PC-3 (cell line): ENCODE measurements around the gene MON1A. TPM values are rescaled to one million over a fixed set of nuclear protein-coding genes. Genes with fewer than 3 reads are reported as not detected.

ENCODE experiments used
- ATAC-seq: fragments of 200-7000 bp; cut with Tn5 transposase; 2 replicates; pipeline ENCODE4 v1.9.1; 2020; ENCODE audit warnings: mild to moderate bottlenecking, moderate library complexity
- BruUV-seq: library from RNA; stranded (reverse); fragments of 400-500 nt; replicated peaks from 2 replicates; lab custom pipeline; 2021; lab: Mats Ljungman, UMichigan
- CTCF ChIA-PET: fragments of 300-600 bp; sonication (Branson Sonifier 250); formaldehyde crosslinking; loops from one replicate; lab custom pipeline; 2022; ENCODE audit warnings: antibody characterized with exemption; lab: Charles Lee
- POLR2A ChIA-PET: fragments of 300-600 bp; sonication (Branson Sonifier 250); formaldehyde crosslinking; loops from one replicate; lab custom pipeline; 2022; ENCODE audit warnings: antibody characterized with exemption; ENCODE audit not compliant: unreplicated experiment; lab: Charles Lee
- DNase-seq: peaks from one replicate; pipeline ENCODE4 v3.0.0-alpha.2; 2015
- H2AFZ ChIP-seq: fragments of 300-600 bp; sonication (generic); 2 replicates; pipeline ENCODE4 v1.6.0; 2016; ENCODE audit warnings: antibody characterized with exemption, low read length
- H3F3A ChIP-seq: fragments of 300-600 bp; sonication (generic); one replicate; pipeline ENCODE4 v1.6.0; 2017; ENCODE audit warnings: antibody characterized with exemption, low read length, control low read depth, mild to moderate bottlenecking; ENCODE audit not compliant: unreplicated experiment
- H3K27ac ChIP-seq: fragments of 300-600 bp; sonication (generic); 2 replicates; pipeline ENCODE4 v1.5.1; 2016; ENCODE audit warnings: mild to moderate bottlenecking, low read length
- H3K27me3 ChIP-seq: fragments of 300-600 bp; sonication (generic); 2 replicates; pipeline ENCODE4 v1.6.1; 2016; ENCODE audit warnings: low read length, mixed read lengths
- H3K36me3 ChIP-seq: fragments of 300-600 bp; sonication (generic); 2 replicates; pipeline ENCODE4 v1.6.1; 2016; ENCODE audit warnings: low read depth, mixed run types, low read length, mixed read lengths
- H3K4me1 ChIP-seq: fragments of 300-600 bp; sonication (generic); 2 replicates; pipeline ENCODE4 v1.5.1; 2016; ENCODE audit warnings: low read length; ENCODE audit not compliant: insufficient read depth
- H3K4me2 ChIP-seq: fragments of 300-600 bp; sonication (generic); 2 replicates; pipeline ENCODE4 v1.6.0; 2016; ENCODE audit warnings: low read length
- H3K4me3 ChIP-seq: fragments of 300-600 bp; sonication (generic); 2 replicates; pipeline ENCODE4 v1.5.1; 2016; ENCODE audit warnings: mild to moderate bottlenecking, low read length, mixed read lengths
- H3K79me2 ChIP-seq: fragments of 300-600 bp; sonication (generic); 2 replicates; pipeline ENCODE4 v1.6.1; 2017; ENCODE audit warnings: low read length, mixed read lengths
- H3K9ac ChIP-seq: fragments of 300-600 bp; sonication (generic); 2 replicates; pipeline ENCODE4 v1.6.0; 2016; ENCODE audit warnings: mild to moderate bottlenecking, low read length
- H3K9me2 ChIP-seq: fragments of 300-600 bp; sonication (generic); replicated peaks from 2 replicates; pipeline ENCODE4 v1.6.1; 2016; ENCODE audit warnings: mixed run types, low read length, mixed read lengths
- H3K9me3 ChIP-seq: fragments of 300-600 bp; sonication (generic); 2 replicates; pipeline ENCODE4 v1.6.1; 2016; ENCODE audit warnings: low read length, mixed read lengths
- H4K20me1 ChIP-seq: fragments of 300-600 bp; sonication (generic); 2 replicates; pipeline ENCODE4 v1.6.1; 2016; ENCODE audit warnings: low read length, mixed read lengths
- EZH2 ChIP-seq: fragments of 300-600 bp; sonication (generic); IDR thresholded peaks from one replicate; pipeline ENCODE4 v1.6.1; 2017; ENCODE audit warnings: antibody characterized with exemption, mild to moderate bottlenecking, low read length; ENCODE audit not compliant: unreplicated experiment
- EZH2phosphoT487 ChIP-seq: fragments of 300-600 bp; sonication (generic); IDR thresholded peaks from 2 replicates; pipeline ENCODE4 v1.6.1; 2018; ENCODE audit warnings: mild to moderate bottlenecking, antibody characterized with exemption, low read length, borderline replicate concordance
- intact Hi-C: fragments of 100-400 bp; cut with micrococcal nuclease; formaldehyde crosslinking; loops from 2 replicates; pipeline ENCODE4 v1.9.0; 2023
- total RNA-seq: library from RNA; depleted of rRNA; stranded (reverse); fragments of >200 nt; gene quantifications from 2 replicates; pipeline ENCODE4 v1.2.3, GENCODE V29; 2014
- TF ChIP-seq, protein P1 (sequence below): fragments of 300-600 bp; sonication (generic); conservative IDR thresholded peaks from 2 replicates; pipeline ENCODE4 v1.5.1; 2017; ENCODE audit warnings: antibody characterized with exemption, low read depth, mild to moderate bottlenecking, low read length

MON1A gene
- total RNA-seq, 1 experiment from 2014 or later, result 20.8 TPM

DNA sequence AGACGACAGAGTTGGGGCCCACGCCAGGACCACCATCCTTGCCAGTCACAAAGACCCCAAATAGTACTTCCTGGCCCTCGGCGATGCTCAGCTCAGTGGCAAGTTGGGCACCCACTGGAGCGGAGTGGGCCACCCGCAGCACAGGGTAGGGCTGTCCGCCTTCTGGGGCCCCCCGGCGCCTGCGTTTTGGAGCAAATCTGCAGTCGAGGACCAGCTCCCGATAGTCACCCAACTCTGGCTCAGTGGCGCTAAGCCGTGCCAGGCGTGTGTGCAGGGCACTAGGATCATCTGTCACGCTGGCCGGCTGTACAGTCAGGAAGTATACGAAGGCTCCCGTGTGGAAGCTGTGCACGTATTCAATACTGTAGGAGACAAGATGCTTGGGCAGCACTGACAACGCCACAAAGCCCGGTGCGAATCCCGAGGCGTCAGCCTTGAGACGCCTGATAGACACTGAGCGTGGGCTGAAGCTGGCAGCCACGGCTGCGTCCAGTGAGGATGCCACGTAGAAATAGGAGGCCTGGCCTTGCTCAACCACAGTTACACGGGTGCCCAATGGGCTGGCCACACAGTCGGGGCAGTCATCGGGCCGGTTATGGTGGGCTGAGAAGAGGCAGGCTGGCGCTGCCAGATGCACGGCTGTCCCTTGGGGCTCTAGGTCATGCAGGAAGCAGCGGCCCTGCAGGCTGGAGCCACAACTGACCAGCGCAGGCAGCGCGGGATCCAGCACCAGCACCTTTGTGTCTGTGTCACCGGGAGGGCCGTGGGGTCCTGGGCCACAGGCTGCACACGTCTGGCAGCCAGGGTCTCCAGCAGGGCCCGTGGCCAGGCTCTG, 26.9 kb downstream of the MON1A start:
- H3K36me3 ChIP-seq, result peaks cover 12% of the 10 kb centered on the region
- H3K27ac ChIP-seq, result peak overlapping the region; percentile 99
- H3K4me1 ChIP-seq, result peaks cover 79% of the 10 kb centered on the region
- H3K9me2 ChIP-seq, result no peaks in the 10 kb centered on the region
- DNase-seq, result no peak
- H3K79me2 ChIP-seq, result peaks cover 65% of the 10 kb centered on the region
- TF ChIP-seq EZH2phosphoT487 (no peak), EZH2 (no peak)
- TF ChIP-seq, protein P1, sequence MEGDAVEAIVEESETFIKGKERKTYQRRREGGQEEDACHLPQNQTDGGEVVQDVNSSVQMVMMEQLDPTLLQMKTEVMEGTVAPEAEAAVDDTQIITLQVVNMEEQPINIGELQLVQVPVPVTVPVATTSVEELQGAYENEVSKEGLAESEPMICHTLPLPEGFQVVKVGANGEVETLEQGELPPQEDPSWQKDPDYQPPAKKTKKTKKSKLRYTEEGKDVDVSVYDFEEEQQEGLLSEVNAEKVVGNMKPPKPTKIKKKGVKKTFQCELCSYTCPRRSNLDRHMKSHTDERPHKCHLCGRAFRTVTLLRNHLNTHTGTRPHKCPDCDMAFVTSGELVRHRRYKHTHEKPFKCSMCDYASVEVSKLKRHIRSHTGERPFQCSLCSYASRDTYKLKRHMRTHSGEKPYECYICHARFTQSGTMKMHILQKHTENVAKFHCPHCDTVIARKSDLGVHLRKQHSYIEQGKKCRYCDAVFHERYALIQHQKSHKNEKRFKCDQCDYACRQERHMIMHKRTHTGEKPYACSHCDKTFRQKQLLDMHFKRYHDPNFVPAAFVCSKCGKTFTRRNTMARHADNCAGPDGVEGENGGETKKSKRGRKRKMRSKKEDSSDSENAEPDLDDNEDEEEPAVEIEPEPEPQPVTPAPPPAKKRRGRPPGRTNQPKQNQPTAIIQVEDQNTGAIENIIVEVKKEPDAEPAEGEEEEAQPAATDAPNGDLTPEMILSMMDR, result no peak
- peak overlapping the region; percentile 99 for H3K4me2 ChIP-seq
- no peaks in the 10 kb centered on the region for H3K27me3 ChIP-seq
- H3K4me3 ChIP-seq, result peak overlapping the region; percentile 74
- POLR2A ChIA-PET, result interaction anchor here (0.7 to 0.8 kb wide), 2 partner anchors 8 to 108 kb away, joined by 4 read pairs; no protein-coding TSS in a partner anchor
- H3K9ac ChIP-seq, result peak overlapping the region; percentile 84
- H3F3A ChIP-seq, result peaks cover 11% of the 10 kb centered on the region
- intact Hi-C loops, result loop anchor here (5.0 kb wide), 1 partner anchor 115 kb away; the partner anchor contains the start of gene IP6K1
- CTCF ChIA-PET, result no interaction called here
- H4K20me1 ChIP-seq, result no peaks in the 10 kb centered on the region
- no peaks in the 10 kb centered on the region for H3K9me3 ChIP-seq
- H2AFZ ChIP-seq, result no peak overlapping the region
- no TSS peak for BruUV-seq
- ATAC-seq, result no peak

DNA sequence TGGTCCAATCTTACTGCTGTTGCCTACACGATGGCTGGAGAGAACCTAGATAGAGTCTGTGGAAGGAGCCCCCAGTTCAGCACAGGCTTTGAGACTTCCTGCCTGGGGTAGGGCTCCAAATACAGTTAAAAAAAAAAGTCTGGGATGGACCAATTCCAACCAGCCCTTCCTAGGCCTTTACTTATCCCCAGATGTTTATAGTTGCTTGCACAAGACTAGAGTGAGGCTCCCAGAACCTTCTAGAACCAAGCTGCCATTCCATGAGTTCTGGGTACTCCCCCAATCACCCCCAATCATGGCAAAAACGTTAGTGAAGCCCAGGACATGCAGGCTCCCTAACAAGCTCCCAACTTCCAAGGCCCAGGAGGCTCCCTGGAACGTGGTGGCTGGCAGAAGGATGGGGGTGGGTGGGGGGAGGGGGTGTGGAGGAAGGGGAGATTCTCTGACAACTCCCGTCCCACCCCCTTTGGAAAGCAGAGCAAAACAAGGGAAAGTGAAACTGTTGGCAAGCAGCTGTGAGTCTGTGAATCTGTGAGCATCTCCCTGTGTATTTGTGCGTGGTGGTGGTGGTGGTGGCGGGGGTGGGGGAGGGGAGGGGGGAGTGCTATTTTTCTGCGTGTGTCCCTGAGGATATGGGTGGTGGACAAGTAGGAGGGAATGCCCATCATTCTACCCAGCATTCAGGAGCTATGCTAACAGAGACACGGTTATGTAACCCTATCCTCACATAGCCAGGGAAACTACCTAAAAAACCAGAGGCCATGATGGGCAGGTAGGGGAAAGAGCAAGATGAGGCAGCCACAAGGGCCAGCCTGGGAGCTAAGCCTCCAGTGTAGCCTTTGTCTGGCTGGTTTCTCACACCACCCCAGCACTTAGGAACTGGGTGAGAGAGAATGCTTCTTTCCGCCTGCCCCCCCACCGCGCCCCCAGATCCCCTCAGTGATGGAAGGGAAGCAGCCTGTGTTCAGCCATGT, 28.0 kb downstream of the MON1A start:
- TF ChIP-seq EZH2phosphoT487 (no peak), EZH2 (no peak)
- TF ChIP-seq, protein P1, result no peak
- DNase-seq (peak; percentile 50), ATAC-seq (no peak)
- H3K4me1 ChIP-seq, result peaks cover 77% of the 10 kb centered on the region
- intact Hi-C loops, result loop anchor here (5.0 kb wide), 1 partner anchor 114 kb away; the partner anchor contains the start of gene IP6K1
- peak overlapping the region; percentile 99 for H3K27ac ChIP-seq
- peaks cover 22% of the 10 kb centered on the region for H3K36me3 ChIP-seq
- no peak overlapping the region for H2AFZ ChIP-seq
- H3K4me2 ChIP-seq, result peak overlapping the region; percentile 99
- H3K9me3 ChIP-seq, result no peaks in the 10 kb centered on the region
- ChIA-PET CTCF (interaction anchor here (0.5 to 1.4 kb wide), 2 partner anchors 62 to 65 kb away, joined by 3 to 4 read pairs; no protein-coding TSS in a partner anchor), POLR2A (interaction anchor here (1.0 to 1.4 kb wide), 3 partner anchors 20 to 98 kb away, joined by 4 to 10 read pairs (median 6); partner anchors contain the start of genes INKA1 and MON1A)
- no peaks in the 10 kb centered on the region for H3K27me3 ChIP-seq
- peaks cover 11% of the 10 kb centered on the region for H3F3A ChIP-seq
- peaks cover 67% of the 10 kb centered on the region for H3K79me2 ChIP-seq
- peak overlapping the region; percentile 91 for H3K9ac ChIP-seq
- no peaks in the 10 kb centered on the region for H3K9me2 ChIP-seq
- peak overlapping the region; percentile 74 for H3K4me3 ChIP-seq
- TSS peak; percentile 1 for BruUV-seq
- no peaks in the 10 kb centered on the region for H4K20me1 ChIP-seq
